NB4 (cell line): ENCODE results near the gene HUWE1.

Experiments
- DNase-seq: peaks from one replicate; pipeline ENCODE4 v3.0.0; 2010; ENCODE audit warnings: low read depth
- H3K4me3 ChIP-seq: one replicate; pipeline ENCODE4 v1.5.1; 2011; ENCODE audit warnings: mild to moderate bottlenecking, low read depth, low read length, moderate library complexity
- MYC ChIP-seq: IDR thresholded peaks from 2 replicates; pipeline ENCODE4 v1.6.1; 2011; ENCODE audit warnings: low read depth, low read length
- POLR2A ChIP-seq: IDR thresholded peaks from 2 replicates; pipeline ENCODE4 v1.6.1; 2011; ENCODE audit warnings: mild to moderate bottlenecking; ENCODE audit not compliant: insufficient read length; ENCODE audit errors: extremely low read depth
- TF ChIP-seq, protein P1 (sequence below): IDR thresholded peaks from one replicate; pipeline ENCODE4 v1.5.1; 2012; ENCODE audit warnings: low read depth, low read length
- TF ChIP-seq, protein P2 (sequence below): IDR thresholded peaks from 2 replicates; pipeline ENCODE4 v1.6.1; 2011; ENCODE audit warnings: low read depth, low read length

HUWE1 gene

DNA sequence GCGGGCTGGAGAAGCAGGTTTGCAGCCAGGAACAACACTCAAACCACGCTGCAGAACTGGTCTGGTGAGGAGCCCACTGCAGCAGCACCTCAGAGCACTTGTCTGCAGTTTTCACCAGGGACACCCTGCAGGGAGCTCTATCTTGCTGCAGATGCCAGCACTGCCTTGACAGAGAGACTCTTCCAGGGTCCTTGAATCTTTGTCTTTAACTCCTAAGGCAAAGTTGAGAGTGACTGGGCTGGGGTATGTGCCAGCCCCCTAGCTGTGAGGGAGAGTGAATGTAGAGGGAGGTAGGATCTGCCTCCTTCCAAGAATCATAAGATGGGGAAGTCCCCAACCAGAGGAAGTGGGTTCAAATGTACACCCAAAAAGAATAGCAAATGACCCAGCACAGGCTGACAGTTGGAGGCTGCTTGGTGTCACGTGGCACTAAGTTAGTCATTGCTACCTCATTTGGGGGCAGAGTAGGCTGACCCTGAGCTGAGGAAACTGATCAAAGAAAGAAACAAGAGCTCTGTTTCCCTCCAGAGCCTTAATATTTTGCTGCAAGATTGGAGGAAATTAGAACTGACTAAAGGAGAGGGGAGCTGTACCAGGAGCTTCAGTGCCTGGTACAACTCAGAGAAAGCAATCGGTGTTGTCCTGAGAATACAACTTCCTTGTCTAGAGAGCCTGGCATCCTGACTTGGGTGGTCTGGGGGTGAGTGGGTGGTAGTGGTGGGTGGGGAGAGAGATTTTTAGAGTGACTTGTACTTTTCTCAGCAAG lies 28.2 kb upstream of the HUWE1 start:
- peak; percentile 85 for DNase-seq
- TF ChIP-seq, protein P1, sequence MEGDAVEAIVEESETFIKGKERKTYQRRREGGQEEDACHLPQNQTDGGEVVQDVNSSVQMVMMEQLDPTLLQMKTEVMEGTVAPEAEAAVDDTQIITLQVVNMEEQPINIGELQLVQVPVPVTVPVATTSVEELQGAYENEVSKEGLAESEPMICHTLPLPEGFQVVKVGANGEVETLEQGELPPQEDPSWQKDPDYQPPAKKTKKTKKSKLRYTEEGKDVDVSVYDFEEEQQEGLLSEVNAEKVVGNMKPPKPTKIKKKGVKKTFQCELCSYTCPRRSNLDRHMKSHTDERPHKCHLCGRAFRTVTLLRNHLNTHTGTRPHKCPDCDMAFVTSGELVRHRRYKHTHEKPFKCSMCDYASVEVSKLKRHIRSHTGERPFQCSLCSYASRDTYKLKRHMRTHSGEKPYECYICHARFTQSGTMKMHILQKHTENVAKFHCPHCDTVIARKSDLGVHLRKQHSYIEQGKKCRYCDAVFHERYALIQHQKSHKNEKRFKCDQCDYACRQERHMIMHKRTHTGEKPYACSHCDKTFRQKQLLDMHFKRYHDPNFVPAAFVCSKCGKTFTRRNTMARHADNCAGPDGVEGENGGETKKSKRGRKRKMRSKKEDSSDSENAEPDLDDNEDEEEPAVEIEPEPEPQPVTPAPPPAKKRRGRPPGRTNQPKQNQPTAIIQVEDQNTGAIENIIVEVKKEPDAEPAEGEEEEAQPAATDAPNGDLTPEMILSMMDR = peak; percentile 11
- TF ChIP-seq POLR2A = no peak
- TF ChIP-seq, protein P2, sequence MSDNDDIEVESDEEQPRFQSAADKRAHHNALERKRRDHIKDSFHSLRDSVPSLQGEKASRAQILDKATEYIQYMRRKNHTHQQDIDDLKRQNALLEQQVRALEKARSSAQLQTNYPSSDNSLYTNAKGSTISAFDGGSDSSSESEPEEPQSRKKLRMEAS = peak; percentile 96
- peak; percentile 40; the same call in 1 of the 2 replicates for TF ChIP-seq MYC
- peak overlapping the region; percentile 6 for H3K4me3 ChIP-seq

DNA sequence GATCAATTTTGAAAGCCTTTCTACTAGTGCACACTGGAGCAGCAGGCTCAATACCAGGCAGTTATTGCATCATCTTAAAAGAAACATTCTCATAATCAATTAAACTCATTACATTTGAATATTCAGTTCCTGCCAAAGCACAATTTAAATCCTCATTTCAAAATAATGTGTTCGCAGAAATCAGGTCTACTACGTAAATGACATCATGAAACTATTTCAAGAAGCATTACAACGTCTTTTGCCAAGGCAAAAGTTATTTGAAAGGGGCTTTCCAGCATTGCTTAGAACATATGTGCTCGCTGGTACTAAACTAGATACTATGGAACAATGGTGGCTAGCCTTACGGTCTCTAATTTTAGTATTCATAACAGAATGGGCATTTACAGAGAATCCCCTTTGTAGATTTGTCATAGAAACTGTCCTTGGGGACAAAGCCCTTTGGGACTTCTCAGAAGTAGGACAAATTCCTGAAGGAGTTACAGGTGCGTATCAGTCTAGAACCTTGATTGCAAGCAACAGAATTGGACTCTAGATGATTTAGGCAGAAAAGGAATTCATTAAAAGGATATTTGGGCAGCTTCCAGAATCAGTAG lies 27.6 kb upstream of the HUWE1 start:
- TF ChIP-seq MYC (no peak), POLR2A (no peak)
- TF ChIP-seq, protein P2 = no peak
- TF ChIP-seq, protein P1 = no peak
- DNase-seq = peak; percentile 38
- H3K4me3 ChIP-seq = peak overlapping the region; percentile 9

DNA sequence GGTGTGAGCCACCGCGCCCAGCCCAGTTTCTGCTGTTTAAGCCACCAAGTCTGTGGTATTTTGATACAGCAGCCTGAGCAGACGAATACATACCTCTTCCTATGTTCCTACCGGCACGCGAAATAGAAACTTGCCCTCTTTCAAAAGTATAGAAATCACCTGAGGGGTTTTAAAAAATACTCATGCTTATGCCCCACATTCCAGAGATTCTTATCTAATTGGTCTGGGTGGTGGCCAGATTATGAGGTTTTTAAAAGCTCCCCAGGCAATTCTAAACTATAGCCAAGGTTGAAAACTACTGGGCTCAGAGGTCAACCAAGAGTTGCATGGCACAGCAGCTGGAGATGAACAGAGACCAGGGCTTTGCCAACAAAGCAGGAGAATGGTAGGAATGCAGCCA lies 24.9 kb upstream of the HUWE1 start:
- DNase-seq = no peak
- TF ChIP-seq POLR2A = no peak
- TF ChIP-seq, protein P2 = no peak
- TF ChIP-seq MYC = no peak
- TF ChIP-seq, protein P1 = no peak
- H3K4me3 ChIP-seq = no peak overlapping the region

DNA sequence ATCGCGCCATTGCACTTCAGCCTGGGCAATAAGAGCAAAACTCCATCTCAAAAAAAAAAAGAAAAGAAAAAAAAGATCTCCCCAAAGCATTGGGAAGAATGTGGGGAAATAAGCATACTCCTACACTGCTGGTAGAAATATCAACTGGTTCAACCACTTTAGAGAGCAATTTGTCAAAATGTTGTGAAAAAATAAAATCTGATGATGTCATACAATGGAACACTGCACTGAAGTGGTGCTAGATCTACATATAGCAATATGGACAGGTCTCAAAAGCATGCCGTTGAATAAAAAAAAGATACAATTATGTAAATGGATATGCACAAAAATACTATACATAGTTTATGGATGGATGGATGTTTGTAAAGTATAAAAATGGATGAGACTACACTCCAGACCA lies 18.3 kb upstream of the HUWE1 start:
- no peak overlapping the region for H3K4me3 ChIP-seq
- no peak for DNase-seq
- TF ChIP-seq, protein P1 = no peak
- no peak for TF ChIP-seq MYC
- TF ChIP-seq POLR2A = no peak
- TF ChIP-seq, protein P2 = no peak

DNA sequence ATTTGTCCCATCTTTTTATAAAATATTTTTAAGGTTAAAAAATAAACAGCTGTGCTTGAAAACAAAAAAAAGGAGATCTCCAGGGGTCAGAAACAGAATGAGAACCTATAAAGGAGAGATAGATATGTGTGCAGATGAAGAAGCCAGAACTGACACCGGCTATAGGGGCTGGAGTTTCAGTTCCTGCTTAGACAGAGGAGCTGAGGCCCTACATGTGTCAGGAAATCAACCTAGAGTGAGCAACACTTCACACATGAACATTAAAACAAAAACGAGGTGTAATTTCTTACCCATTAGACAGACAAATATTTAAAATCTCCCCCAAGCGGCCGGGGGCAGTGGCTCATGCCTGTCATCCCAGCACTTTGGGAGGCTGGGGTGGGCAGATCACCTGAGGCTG lies 17.8 kb upstream of the HUWE1 start:
- no peak overlapping the region for H3K4me3 ChIP-seq
- no peak for TF ChIP-seq POLR2A
- TF ChIP-seq MYC = no peak
- TF ChIP-seq, protein P1 = no peak
- TF ChIP-seq, protein P2 = no peak
- peak; percentile 15 for DNase-seq
